Activated CD4-positive, alpha-beta T cell treated with anti-CD3 and anti-CD28 coated beads, Interleukin-2, amount 10 ng/mL, durations not matched to agents 7 days and 5 days (primary cell): ENCODE measurements around the gene SLC16A8. TPM values are rescaled to one million over a fixed set of nuclear protein-coding genes. Genes with fewer than 3 reads are reported as not detected.
"Not testable (repeated sequence)": the region's sequence is repeated elsewhere in the genome, so short reads cannot be mapped to it uniquely, and the experiment has no call there.

ENCODE experiments used
- CTCF ChIA-PET: fragments of 350-600 bp; sonication (Branson Sonifier 250); formaldehyde crosslinking; loops from one replicate; lab custom pipeline; 2021; ENCODE audit warnings: antibody characterized with exemption; lab: Charles Lee
- POLR2A ChIA-PET: fragments of 350-600 bp; sonication (Branson Sonifier 250); formaldehyde crosslinking; loops from one replicate; lab custom pipeline; 2021; ENCODE audit warnings: antibody characterized with exemption; lab: Charles Lee
- DNase-seq: peaks from one replicate; pipeline ENCODE4 v3.0.0-alpha.2; 2020
- H3K27ac Mint-ChIP-seq: one replicate; pipeline ENCODE4 v1.8.0; 2021; ENCODE audit warnings: mild to moderate bottlenecking, moderate library complexity, mixed read lengths
- H3K27me3 Mint-ChIP-seq: one replicate; pipeline ENCODE4 v1.8.0; 2021; ENCODE audit warnings: mixed read lengths
- H3K36me3 Mint-ChIP-seq: one replicate; pipeline ENCODE4 v1.8.0; 2021; ENCODE audit warnings: low read depth, mixed read lengths
- H3K4me1 Mint-ChIP-seq: one replicate; pipeline ENCODE4 v1.8.0; 2021; ENCODE audit warnings: mixed read lengths
- H3K4me3 Mint-ChIP-seq: one replicate; pipeline ENCODE4 v1.8.0; 2021; ENCODE audit warnings: mild to moderate bottlenecking, moderate library complexity, mixed read lengths
- H3K9me3 Mint-ChIP-seq: one replicate; pipeline ENCODE4 v1.8.0; 2021; ENCODE audit warnings: mixed read lengths
- total RNA-seq, 2 experiments: library from RNA; stranded (reverse); gene quantifications; one replicate each; pipeline ENCODE4 v1.2.3, GENCODE V29; 2021

Gene SLC16A8
- total RNA-seq, 2 experiments from 2014 or later = not detected

DNA sequence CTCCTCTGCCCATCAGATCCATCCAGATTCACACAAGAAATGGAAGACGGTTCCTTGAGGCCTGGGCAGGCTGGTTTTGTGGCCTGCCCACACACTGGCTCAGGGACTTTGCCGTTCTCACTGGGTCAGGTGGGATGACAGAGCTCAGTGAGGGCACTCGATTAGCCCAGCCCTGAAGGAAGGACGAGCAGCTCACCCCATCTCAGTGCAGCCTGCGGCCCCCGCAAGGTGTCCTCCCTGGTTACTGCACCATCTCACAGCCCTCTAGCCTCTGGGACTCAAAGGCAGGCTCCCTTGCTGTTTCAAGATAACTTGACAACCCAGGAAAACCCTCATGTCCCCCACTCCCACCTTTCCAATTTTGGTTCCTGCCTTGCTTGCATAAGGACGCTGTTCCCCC, 4.2 kb downstream of the SLC16A8 start:
- Mint-ChIP-seq H3K4me1 (no peaks in the 10 kb centered on the region), H3K27me3 (peaks cover 22% of the 10 kb centered on the region), H3K36me3 (no peaks in the 10 kb centered on the region), H3K27ac (no peak overlapping the region), H3K4me3 (no peak overlapping the region), H3K9me3 (no peaks in the 10 kb centered on the region)
- ChIA-PET POLR2A (no interaction called here), CTCF (no interaction called here)
- no peak for DNase-seq

DNA sequence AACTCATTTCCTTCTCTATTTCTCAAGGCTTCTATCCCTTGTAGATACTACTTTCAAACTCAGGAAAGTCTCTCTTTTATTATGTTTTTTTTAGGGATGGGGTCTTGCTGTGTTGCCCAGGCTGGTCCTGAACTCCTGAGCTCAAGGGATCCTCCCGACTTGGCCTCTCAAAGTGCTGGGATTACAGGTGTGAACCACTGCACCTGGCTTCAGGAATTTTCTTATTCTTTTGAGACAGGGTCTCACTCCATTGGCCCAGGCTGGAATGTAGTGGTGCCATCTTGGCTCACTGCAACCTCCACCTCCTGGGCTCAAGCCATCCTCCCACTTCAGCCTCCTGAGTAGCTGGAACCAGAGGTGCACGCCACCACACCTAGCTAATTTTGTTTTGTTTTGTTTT, 4.8 kb downstream of the SLC16A8 start:
- H3K27ac Mint-ChIP-seq, H3K36me3 Mint-ChIP-seq, H3K9me3 Mint-ChIP-seq, H3K4me3 Mint-ChIP-seq, DNase-seq, POLR2A ChIA-PET, H3K4me1 Mint-ChIP-seq: not testable (repeated sequence)
- CTCF ChIA-PET = interaction anchor here (0.6 kb wide), 1 partner anchor 216 kb away, joined by 3 read pairs; no protein-coding TSS in a partner anchor
- H3K27me3 Mint-ChIP-seq = peaks cover 22% of the 10 kb centered on the region

GRCh38 chr22:38078046-38078840, 5.7 kb downstream of the SLC16A8 start:
- Mint-ChIP-seq H3K9me3 (no peaks in the 10 kb centered on the region), H3K27me3 (peaks cover 20% of the 10 kb centered on the region), H3K4me3 (no peak overlapping the region), H3K36me3 (no peaks in the 10 kb centered on the region), H3K27ac (no peak overlapping the region), H3K4me1 (no peaks in the 10 kb centered on the region)
- no peak for DNase-seq
- ChIA-PET CTCF (interaction anchor here (0.6 kb wide), 1 partner anchor 1017 kb away, joined by 3 read pairs; no protein-coding TSS in a partner anchor), POLR2A (no interaction called here)

DNA sequence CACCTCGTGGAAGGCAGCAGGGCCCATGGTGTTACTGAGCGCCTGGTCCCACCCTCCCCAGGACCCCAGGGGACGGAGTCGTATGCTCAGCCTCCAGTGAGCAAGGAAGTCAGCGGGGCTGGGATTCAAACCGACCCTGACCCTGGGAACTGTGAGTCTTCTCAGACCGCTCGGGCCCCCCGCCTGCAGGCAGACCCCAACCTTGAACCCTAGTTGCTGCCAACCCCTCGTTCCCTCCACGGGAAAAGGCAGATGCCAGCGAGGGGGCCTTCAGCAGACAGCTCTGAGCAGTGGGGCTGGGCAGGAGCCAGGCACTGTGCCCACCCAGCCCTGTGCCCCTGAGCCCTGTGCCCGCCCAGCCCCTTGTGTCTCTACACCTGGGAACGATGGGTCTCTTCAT, 6.4 kb downstream of the SLC16A8 start:
- POLR2A ChIA-PET = no interaction called here
- Mint-ChIP-seq H3K27ac (no peak overlapping the region), H3K9me3 (no peaks in the 10 kb centered on the region), H3K36me3 (no peaks in the 10 kb centered on the region), H3K4me3 (no peak overlapping the region), H3K27me3 (peaks cover 15% of the 10 kb centered on the region), H3K4me1 (no peaks in the 10 kb centered on the region)
- DNase-seq = no peak
- CTCF ChIA-PET = interaction anchor here (0.6 kb wide), 1 partner anchor 1017 kb away, joined by 3 read pairs; no protein-coding TSS in a partner anchor

GRCh38 chr22:38077096-38077495, 6.9 kb downstream of the SLC16A8 start:
- CTCF ChIA-PET = no interaction called here
- H3K27me3 Mint-ChIP-seq = peaks cover 15% of the 10 kb centered on the region
- no peak overlapping the region for H3K4me3 Mint-ChIP-seq
- no peaks in the 10 kb centered on the region for H3K9me3 Mint-ChIP-seq
- no peaks in the 10 kb centered on the region for H3K4me1 Mint-ChIP-seq
- H3K27ac Mint-ChIP-seq = no peak overlapping the region
- no peak for DNase-seq
- no peaks in the 10 kb centered on the region for H3K36me3 Mint-ChIP-seq
- POLR2A ChIA-PET = no interaction called here

DNA sequence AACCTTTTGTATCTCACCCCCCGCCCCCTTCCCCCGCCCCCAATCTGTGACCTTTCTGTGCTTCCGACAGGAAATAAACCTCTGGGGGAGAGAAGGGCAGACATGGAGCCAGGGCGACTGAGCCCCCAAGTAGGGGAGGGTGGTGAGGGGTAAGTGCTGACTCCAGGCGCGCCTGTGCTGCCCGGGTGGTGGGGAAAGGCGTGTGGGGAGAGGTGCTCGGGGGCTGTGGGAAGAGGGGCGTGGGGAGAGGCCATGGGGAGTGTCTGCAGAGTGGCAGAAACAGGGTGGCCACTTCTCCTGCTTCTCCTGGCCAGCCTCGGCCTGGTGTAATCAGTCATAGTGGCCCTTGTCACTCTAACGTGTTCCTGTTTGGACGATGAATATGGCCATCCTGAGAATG, 8.0 kb downstream of the SLC16A8 start:
- peaks cover 10% of the 10 kb centered on the region for H3K27me3 Mint-ChIP-seq
- H3K27ac Mint-ChIP-seq = no peak overlapping the region
- no peak for DNase-seq
- ChIA-PET CTCF (no interaction called here), POLR2A (no interaction called here)
- no peaks in the 10 kb centered on the region for H3K9me3 Mint-ChIP-seq
- H3K4me3 Mint-ChIP-seq = no peak overlapping the region
- no peaks in the 10 kb centered on the region for H3K36me3 Mint-ChIP-seq
- no peaks in the 10 kb centered on the region for H3K4me1 Mint-ChIP-seq

DNA sequence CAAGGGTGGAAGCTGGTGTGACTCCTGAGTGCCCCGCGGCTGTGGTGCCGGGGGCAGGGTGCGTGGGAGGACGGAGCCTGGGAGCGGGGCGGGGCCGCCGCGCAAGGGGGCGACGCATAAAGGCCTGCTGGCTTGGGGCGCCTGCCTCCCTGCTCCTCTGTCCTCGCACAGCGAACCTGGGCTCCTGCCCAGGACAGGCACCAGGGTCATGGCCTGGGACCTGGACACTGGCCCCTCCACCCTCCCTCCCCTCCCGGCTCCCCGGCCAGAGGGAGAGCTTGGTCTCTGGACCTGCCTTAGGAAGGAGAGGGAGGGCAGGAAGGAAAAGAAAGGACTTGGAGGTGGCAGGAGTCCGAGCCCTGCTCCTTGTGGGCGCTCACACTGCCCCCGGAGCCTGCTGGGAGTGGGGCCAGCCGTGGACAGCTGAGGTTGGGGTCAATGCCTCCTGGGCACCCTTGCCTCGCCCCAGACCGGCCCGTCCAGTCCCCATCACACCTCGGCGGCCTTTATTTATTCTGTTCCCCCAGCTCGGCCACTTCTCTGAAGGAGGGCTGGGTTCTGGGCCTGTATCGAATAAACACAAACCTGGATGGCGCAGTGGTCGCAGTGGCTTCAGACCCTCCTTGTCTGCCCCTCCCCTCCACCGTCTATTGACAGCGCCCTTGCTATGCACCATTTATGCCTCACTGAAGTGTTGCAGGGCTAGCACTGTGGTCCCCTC, 8.7 kb downstream of the SLC16A8 start:
- Mint-ChIP-seq H3K4me1 (no peaks in the 10 kb centered on the region), H3K27me3 (peaks cover 9% of the 10 kb centered on the region), H3K9me3 (no peaks in the 10 kb centered on the region), H3K4me3 (no peak overlapping the region), H3K36me3 (no peaks in the 10 kb centered on the region), H3K27ac (peak overlapping the region; percentile 64)
- CTCF ChIA-PET = no interaction called here
- no peak for DNase-seq
- POLR2A ChIA-PET = no interaction called here

GRCh38 chr22:38074181-38075104, 9.5 kb downstream of the SLC16A8 start:
- DNase-seq = no peak
- H3K9me3 Mint-ChIP-seq = no peaks in the 10 kb centered on the region
- H3K4me3 Mint-ChIP-seq = no peak overlapping the region
- H3K4me1 Mint-ChIP-seq = no peaks in the 10 kb centered on the region
- POLR2A ChIA-PET = no interaction called here
- H3K27ac Mint-ChIP-seq = no peak overlapping the region
- no peaks in the 10 kb centered on the region for H3K36me3 Mint-ChIP-seq
- CTCF ChIA-PET = no interaction called here
- H3K27me3 Mint-ChIP-seq = peaks cover 1% of the 10 kb centered on the region

DNA sequence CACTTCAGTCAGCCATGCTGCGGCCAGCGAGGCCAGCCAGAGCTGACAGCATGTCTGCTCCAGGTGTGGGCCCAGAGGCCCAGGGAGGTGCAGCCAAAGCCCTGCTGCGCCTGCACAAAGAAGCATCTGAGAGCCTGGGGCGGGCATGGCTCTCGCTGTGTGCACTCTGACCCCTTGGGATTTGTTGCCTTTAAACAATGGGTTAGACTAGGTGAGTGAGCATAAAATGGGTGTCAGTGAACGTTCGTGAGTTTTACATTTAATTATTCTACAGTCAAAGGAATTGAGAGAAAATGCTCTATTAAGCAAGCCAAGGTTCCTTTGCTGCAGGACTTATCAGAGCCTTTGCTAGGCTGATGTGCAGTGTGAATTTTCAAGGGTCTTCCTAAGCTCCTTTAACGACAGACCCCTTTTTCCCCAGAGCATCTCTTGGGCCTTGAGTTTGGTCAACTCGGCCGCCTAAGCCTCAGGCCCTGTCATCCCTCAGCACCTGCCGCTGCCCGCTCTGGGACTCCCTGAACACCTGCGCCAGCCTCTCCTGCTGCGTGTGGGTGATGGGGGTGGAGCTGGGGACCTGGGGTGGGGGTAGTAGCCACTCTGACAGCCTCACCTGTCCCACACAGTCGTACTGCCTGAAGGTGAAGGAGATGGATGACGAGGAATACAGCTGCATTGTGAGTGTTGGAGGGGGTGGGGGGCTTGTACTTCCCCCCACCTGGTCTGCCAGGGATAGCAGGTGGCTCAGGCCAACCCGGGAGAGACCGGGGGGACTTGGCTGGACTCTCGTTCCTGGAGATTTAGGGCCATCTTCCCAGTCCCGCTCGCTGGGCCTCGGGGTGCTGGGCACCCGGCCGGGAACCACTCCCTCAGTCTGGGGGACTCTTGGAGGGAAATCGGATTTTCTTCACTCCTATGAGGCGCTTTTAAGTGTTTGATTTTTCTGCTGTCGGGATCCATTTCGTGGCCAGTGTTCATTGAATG, 10.5 kb downstream of the SLC16A8 start:
- Mint-ChIP-seq H3K36me3 (no peaks in the 10 kb centered on the region), H3K27ac (no peak overlapping the region), H3K4me1 (no peaks in the 10 kb centered on the region), H3K4me3 (no peak overlapping the region), H3K27me3 (no peaks in the 10 kb centered on the region), H3K9me3 (no peaks in the 10 kb centered on the region)
- DNase-seq = no peak
- ChIA-PET POLR2A (no interaction called here), CTCF (interaction anchor here (0.6 kb wide), 1 partner anchor 817 kb away, joined by 4 read pairs; no protein-coding TSS in a partner anchor)

DNA sequence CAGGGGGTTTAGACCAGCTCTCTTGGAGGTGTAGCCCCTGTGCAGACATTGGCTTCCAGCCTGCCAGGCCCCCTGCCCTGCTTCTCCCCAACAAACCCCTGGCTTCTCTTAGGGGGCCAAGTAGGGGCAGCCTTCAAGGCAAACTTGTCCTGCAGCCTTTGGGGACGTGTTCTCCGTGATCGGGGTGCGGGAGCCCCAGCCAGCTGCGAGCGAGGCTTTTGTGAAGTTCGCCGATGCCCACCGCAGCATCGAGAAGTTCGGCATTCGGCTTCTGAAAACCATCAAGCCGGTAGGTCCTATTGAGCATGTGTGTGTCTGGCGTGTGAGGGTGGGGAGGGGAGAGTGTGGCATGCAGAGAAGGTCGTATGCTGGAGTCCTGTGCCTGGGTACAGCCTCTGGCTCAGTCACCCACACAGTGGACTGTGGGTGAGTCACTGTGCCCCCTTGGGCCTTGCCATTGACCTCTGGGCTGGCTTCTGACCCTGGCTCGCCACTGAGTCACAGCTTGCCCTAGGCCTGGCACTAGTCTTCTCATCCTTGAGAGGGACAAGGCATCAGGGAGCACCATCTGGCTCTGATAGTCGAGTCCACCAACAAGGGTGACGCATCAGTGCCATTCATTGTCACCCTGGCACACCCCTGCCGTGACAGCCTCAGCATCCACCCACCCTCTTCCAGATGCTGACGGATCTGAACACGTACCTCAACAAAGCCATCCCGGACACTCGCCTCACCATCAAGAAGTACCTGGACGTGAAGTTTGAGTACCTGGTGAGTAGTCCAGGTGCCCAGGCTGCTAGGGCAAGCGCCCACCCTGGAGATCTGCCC, 11.4 kb downstream of the SLC16A8 start:
- Mint-ChIP-seq H3K4me3 (no peak overlapping the region), H3K27me3 (no peaks in the 10 kb centered on the region), H3K4me1 (no peaks in the 10 kb centered on the region), H3K36me3 (no peaks in the 10 kb centered on the region), H3K27ac (no peak overlapping the region), H3K9me3 (no peaks in the 10 kb centered on the region)
- DNase-seq = no peak
- ChIA-PET CTCF (no interaction called here), POLR2A (no interaction called here)
